Activated naive CD4-positive, alpha-beta T cell (primary cell): ENCODE measurements around the gene TAP2.
"Not testable (repeated sequence)": the region's sequence is repeated elsewhere in the genome, so short reads cannot be mapped to it uniquely, and the experiment has no call there.

Experiments
- DNase-seq, 4 experiments: peaks; one replicate each; lab custom pipeline; 2025; lab: John Stamatoyannopoulos, UW

TAP2 gene

GRCh38 chr6:32838114-32838958, at the start of gene TAP2:
TSS of gene TAP2 (minus strand) at chr6:32838739. CDS start at chr6:32838233, 506 bp downstream.
- peak; percentile 96 to 99 (median 98) for DNase-seq

GRCh38 chr6:32887616-32888015, 49.1 kb upstream of the TAP2 start:
- no peak for DNase-seq

- DNase-seq = no peak
Measured at GRCh38 chr6:32886681-32887383, 48.3 kb upstream of the TAP2 start.

GRCh38 chr6:32885698-32886286, 47.3 kb upstream of the TAP2 start:
- DNase-seq = no peak

GRCh38 chr6:32883789-32884188, 45.2 kb upstream of the TAP2 start:
- no peak for DNase-seq

GRCh38 chr6:32882879-32883250, 44.3 kb upstream of the TAP2 start:
- DNase-seq = no peak

- DNase-seq = not testable (repeated sequence)
Measured at GRCh38 chr6:32880962-32881361, 42.4 kb upstream of the TAP2 start.

GRCh38 chr6:32879691-32880090, 41.2 kb upstream of the TAP2 start:
- DNase-seq = no peak

- DNase-seq = no peak
Measured at GRCh38 chr6:32876603-32877002, 38.1 kb upstream of the TAP2 start.

- DNase-seq = not testable (repeated sequence)
Measured at GRCh38 chr6:32873947-32874346, 35.4 kb upstream of the TAP2 start.

GRCh38 chr6:32868257-32868788, 29.8 kb upstream of the TAP2 start:
- DNase-seq = peak; percentile 58 to 82 (median 76)

- DNase-seq = no peak
Measured at GRCh38 chr6:32867554-32868256, 29.2 kb upstream of the TAP2 start.

GRCh38 chr6:32867022-32867477, 28.5 kb upstream of the TAP2 start:
- DNase-seq = no peak

- no peak for DNase-seq
Measured at GRCh38 chr6:32865724-32866443, 27.3 kb upstream of the TAP2 start.

GRCh38 chr6:32862725-32863124, 24.2 kb upstream of the TAP2 start:
- DNase-seq = no peak

- DNase-seq = no peak
Measured at GRCh38 chr6:32860674-32861073, 22.1 kb upstream of the TAP2 start.

- DNase-seq = no peak
Measured at GRCh38 chr6:32858194-32858593, 19.7 kb upstream of the TAP2 start.

GRCh38 chr6:32857156-32857891, 18.8 kb upstream of the TAP2 start:
- DNase-seq = no peak

GRCh38 chr6:32855467-32856174, 17.1 kb upstream of the TAP2 start:
- DNase-seq = no peak
